Measurements from ENCODE around the gene ABHD2. TPM values are rescaled to one million over a fixed set of nuclear protein-coding genes. Genes with fewer than 3 reads are reported as not detected.

ABHD2 gene
- total RNA-seq, 1 experiment from 2014 or later = 29.7 TPM

DNA sequence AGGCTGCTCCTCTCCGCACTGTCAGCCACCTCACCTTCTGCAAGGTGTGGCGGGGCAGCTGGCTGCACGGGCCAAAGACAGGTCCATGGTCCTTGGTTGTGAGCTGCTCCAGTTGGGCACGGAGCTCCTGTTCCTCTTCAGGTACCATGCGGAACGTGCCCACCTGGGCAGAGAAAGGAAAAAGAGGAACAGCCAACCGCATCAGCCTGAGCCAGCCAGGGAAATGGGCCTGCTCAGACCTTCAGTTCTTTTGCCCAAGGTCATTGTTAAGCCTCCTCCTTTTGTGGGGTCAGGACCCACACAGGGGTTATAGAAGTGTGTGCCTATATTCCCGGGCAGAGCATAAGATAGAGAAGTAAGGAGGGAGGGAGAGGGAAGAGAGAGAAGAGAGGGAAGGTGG is 130.3 kb downstream of the ABHD2 start (continued):
- TF ChIP-seq, protein P1, sequence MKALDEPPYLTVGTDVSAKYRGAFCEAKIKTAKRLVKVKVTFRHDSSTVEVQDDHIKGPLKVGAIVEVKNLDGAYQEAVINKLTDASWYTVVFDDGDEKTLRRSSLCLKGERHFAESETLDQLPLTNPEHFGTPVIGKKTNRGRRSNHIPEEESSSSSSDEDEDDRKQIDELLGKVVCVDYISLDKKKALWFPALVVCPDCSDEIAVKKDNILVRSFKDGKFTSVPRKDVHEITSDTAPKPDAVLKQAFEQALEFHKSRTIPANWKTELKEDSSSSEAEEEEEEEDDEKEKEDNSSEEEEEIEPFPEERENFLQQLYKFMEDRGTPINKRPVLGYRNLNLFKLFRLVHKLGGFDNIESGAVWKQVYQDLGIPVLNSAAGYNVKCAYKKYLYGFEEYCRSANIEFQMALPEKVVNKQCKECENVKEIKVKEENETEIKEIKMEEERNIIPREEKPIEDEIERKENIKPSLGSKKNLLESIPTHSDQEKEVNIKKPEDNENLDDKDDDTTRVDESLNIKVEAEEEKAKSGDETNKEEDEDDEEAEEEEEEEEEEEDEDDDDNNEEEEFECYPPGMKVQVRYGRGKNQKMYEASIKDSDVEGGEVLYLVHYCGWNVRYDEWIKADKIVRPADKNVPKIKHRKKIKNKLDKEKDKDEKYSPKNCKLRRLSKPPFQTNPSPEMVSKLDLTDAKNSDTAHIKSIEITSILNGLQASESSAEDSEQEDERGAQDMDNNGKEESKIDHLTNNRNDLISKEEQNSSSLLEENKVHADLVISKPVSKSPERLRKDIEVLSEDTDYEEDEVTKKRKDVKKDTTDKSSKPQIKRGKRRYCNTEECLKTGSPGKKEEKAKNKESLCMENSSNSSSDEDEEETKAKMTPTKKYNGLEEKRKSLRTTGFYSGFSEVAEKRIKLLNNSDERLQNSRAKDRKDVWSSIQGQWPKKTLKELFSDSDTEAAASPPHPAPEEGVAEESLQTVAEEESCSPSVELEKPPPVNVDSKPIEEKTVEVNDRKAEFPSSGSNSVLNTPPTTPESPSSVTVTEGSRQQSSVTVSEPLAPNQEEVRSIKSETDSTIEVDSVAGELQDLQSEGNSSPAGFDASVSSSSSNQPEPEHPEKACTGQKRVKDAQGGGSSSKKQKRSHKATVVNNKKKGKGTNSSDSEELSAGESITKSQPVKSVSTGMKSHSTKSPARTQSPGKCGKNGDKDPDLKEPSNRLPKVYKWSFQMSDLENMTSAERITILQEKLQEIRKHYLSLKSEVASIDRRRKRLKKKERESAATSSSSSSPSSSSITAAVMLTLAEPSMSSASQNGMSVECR (CRISPR knock-in tag; IDR thresholded peaks at IDR 0.05; ENCODE audit: borderline replicate concordance) = no peak

DNA sequence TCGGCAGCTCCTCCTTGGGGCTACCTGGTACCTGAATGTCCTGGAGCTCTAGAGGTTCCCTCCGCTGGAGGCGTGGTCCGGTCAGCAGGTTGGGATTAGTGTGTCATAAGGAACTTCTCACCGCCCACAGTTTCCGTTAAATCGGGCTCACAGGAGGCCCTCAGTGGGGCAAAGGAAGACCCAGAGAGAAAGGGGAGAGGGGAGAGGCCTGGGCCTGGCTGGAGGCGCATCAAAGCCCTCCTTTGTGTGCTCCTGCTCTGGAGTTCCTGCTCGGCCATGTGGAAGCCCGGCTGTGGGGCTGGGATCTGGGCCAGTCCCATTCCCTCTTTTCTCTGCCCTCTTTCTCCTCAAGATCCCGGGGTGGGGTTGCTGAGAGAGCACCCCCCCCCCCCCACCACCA is 133.3 kb downstream of the ABHD2 start, which contains the start of gene RLBP1:
TSS of gene RLBP1 (minus strand) at position 37 of the 400 bp plus-strand sequence. CDS start 2,604 bp downstream, outside the sequence.
- Mint-ChIP-seq H3K9me3 (no peaks in the 10 kb centered on the region), H3K36me3 (no peaks in the 10 kb centered on the region), H3K27me3 (ENCODE audit: low read depth) (peaks cover 3% of the 10 kb centered on the region; the same call in 1 of the 2 replicates), H3K4me1 (0 out of 2 replicates have a peak, but pooled peaks cover 3% of the 10 kb centered on the region), H3K4me3 (no peak within 1 kb of the TSS), H3K27ac (0 out of 2 replicates have a peak within 1 kb of the TSS, but pooled peaks have one; percentile 14)
- ChIA-PET POLR2A (no interaction called here), CTCF (interaction anchor here (0.6 to 2.9 kb wide), 3 partner anchors 9 to 279 kb away, joined by 3 to 13 read pairs (median 6); no protein-coding TSS in a partner anchor)
- no peak for DNase-seq (ENCODE audit: low spot score)
- TF ChIP-seq ZNF317 (CRISPR knock-in tag; IDR thresholded peaks at IDR 0.05; ENCODE audit: borderline replicate concordance, low read depth) (no peak), FOXP1 (CRISPR knock-in tag; IDR thresholded peaks at IDR 0.05; ENCODE audit: borderline replicate concordance) (no peak), MYBL2 (CRISPR knock-in tag; IDR thresholded peaks at IDR 0.05) (no peak), ZNF219 (CRISPR knock-in tag; IDR thresholded peaks at IDR 0.05; ENCODE audit: borderline replicate concordance) (no peak)
- TF ChIP-seq, protein P2, sequence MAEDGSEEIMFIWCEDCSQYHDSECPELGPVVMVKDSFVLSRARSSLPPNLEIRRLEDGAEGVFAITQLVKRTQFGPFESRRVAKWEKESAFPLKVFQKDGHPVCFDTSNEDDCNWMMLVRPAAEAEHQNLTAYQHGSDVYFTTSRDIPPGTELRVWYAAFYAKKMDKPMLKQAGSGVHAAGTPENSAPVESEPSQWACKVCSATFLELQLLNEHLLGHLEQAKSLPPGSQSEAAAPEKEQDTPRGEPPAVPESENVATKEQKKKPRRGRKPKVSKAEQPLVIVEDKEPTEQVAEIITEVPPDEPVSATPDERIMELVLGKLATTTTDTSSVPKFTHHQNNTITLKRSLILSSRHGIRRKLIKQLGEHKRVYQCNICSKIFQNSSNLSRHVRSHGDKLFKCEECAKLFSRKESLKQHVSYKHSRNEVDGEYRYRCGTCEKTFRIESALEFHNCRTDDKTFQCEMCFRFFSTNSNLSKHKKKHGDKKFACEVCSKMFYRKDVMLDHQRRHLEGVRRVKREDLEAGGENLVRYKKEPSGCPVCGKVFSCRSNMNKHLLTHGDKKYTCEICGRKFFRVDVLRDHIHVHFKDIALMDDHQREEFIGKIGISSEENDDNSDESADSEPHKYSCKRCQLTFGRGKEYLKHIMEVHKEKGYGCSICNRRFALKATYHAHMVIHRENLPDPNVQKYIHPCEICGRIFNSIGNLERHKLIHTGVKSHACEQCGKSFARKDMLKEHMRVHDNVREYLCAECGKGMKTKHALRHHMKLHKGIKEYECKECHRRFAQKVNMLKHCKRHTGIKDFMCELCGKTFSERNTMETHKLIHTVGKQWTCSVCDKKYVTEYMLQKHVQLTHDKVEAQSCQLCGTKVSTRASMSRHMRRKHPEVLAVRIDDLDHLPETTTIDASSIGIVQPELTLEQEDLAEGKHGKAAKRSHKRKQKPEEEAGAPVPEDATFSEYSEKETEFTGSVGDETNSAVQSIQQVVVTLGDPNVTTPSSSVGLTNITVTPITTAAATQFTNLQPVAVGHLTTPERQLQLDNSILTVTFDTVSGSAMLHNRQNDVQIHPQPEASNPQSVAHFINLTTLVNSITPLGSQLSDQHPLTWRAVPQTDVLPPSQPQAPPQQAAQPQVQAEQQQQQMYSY (CRISPR knock-in tag; IDR thresholded peaks at IDR 0.05) = no peak
- TF ChIP-seq, protein P3, sequence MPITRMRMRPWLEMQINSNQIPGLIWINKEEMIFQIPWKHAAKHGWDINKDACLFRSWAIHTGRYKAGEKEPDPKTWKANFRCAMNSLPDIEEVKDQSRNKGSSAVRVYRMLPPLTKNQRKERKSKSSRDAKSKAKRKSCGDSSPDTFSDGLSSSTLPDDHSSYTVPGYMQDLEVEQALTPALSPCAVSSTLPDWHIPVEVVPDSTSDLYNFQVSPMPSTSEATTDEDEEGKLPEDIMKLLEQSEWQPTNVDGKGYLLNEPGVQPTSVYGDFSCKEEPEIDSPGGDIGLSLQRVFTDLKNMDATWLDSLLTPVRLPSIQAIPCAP (CRISPR knock-in tag; IDR thresholded peaks at IDR 0.05) = no peak
- TF ChIP-seq, protein P4, sequence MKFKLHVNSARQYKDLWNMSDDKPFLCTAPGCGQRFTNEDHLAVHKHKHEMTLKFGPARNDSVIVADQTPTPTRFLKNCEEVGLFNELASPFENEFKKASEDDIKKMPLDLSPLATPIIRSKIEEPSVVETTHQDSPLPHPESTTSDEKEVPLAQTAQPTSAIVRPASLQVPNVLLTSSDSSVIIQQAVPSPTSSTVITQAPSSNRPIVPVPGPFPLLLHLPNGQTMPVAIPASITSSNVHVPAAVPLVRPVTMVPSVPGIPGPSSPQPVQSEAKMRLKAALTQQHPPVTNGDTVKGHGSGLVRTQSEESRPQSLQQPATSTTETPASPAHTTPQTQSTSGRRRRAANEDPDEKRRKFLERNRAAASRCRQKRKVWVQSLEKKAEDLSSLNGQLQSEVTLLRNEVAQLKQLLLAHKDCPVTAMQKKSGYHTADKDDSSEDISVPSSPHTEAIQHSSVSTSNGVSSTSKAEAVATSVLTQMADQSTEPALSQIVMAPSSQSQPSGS (CRISPR knock-in tag; IDR thresholded peaks at IDR 0.05; ENCODE audit: borderline replicate concordance, low read depth) = no peak
- TF ChIP-seq, protein P5, sequence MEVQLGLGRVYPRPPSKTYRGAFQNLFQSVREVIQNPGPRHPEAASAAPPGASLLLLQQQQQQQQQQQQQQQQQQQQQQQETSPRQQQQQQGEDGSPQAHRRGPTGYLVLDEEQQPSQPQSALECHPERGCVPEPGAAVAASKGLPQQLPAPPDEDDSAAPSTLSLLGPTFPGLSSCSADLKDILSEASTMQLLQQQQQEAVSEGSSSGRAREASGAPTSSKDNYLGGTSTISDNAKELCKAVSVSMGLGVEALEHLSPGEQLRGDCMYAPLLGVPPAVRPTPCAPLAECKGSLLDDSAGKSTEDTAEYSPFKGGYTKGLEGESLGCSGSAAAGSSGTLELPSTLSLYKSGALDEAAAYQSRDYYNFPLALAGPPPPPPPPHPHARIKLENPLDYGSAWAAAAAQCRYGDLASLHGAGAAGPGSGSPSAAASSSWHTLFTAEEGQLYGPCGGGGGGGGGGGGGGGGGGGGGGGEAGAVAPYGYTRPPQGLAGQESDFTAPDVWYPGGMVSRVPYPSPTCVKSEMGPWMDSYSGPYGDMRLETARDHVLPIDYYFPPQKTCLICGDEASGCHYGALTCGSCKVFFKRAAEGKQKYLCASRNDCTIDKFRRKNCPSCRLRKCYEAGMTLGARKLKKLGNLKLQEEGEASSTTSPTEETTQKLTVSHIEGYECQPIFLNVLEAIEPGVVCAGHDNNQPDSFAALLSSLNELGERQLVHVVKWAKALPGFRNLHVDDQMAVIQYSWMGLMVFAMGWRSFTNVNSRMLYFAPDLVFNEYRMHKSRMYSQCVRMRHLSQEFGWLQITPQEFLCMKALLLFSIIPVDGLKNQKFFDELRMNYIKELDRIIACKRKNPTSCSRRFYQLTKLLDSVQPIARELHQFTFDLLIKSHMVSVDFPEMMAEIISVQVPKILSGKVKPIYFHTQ (CRISPR knock-in tag; IDR thresholded peaks at IDR 0.05) = no peak
- ATAC-seq = peak; percentile 43
